NB4 (cell line): ENCODE data around the gene RUNX3.

Experiments used
- POLR2A ChIP-seq: IDR thresholded peaks from 2 replicates; pipeline ENCODE4 v1.6.1; 2011; ENCODE audit warnings: mild to moderate bottlenecking; ENCODE audit not compliant: insufficient read length; ENCODE audit errors: extremely low read depth
- TF ChIP-seq, protein P1 (sequence below): IDR thresholded peaks from one replicate; pipeline ENCODE4 v1.5.1; 2012; ENCODE audit warnings: low read depth, low read length
- TF ChIP-seq, protein P2 (sequence below): IDR thresholded peaks from 2 replicates; pipeline ENCODE4 v1.6.1; 2011; ENCODE audit warnings: low read depth, low read length

DNA sequence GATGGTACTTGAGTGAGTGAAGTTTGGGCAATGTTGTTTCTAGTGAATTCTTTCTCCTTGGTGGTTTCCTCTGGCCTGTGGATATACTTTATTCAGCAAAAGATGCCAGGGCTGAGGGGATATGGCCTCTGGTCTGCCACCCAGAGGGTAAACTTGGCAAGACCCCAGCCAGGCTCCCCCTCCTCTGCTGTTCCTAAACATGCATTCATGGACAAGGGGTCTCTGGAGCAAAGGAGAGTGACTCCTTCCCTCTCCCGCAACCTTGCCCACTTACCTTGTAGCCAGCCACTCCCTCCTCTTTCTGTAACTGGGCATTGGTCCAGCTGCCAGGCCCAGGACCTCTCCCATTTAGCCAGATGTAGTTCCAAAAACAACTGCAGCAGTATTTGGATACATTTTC lies 43.8 kb downstream of the RUNX3 start:
- TF ChIP-seq, protein P1, sequence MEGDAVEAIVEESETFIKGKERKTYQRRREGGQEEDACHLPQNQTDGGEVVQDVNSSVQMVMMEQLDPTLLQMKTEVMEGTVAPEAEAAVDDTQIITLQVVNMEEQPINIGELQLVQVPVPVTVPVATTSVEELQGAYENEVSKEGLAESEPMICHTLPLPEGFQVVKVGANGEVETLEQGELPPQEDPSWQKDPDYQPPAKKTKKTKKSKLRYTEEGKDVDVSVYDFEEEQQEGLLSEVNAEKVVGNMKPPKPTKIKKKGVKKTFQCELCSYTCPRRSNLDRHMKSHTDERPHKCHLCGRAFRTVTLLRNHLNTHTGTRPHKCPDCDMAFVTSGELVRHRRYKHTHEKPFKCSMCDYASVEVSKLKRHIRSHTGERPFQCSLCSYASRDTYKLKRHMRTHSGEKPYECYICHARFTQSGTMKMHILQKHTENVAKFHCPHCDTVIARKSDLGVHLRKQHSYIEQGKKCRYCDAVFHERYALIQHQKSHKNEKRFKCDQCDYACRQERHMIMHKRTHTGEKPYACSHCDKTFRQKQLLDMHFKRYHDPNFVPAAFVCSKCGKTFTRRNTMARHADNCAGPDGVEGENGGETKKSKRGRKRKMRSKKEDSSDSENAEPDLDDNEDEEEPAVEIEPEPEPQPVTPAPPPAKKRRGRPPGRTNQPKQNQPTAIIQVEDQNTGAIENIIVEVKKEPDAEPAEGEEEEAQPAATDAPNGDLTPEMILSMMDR = no peak
- TF ChIP-seq, protein P2, sequence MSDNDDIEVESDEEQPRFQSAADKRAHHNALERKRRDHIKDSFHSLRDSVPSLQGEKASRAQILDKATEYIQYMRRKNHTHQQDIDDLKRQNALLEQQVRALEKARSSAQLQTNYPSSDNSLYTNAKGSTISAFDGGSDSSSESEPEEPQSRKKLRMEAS = no peak
- TF ChIP-seq POLR2A = no peak
